Fibroblast of lung (primary cell): Measurements from ENCODE around the gene UBN1.
"Not testable (repeated sequence)": the region's sequence is repeated elsewhere in the genome, so short reads cannot be mapped to it uniquely, and the experiment has no call there.

Source experiments
- CTCF ChIP-seq, 2 donors: IDR thresholded peaks in 1 of 2; conservative IDR thresholded peaks in 1 of 2; 1 replicate in 1 of 2; 2 replicates in 1 of 2; pipeline ENCODE4 v1.5.1; 2011 to 2012; ENCODE audit warnings: low read length in 2 of 2, control low read depth in 1 of 2, inconsistent platforms in 1 of 2, low read depth in 1 of 2, mild to moderate bottlenecking in 1 of 2
- EZH2 ChIP-seq: IDR thresholded peaks from 2 replicates; pipeline ENCODE4 v1.5.1; 2012; ENCODE audit warnings: low read length, control low read depth, mild to moderate bottlenecking; ENCODE audit errors: missing control alignments

DNA sequence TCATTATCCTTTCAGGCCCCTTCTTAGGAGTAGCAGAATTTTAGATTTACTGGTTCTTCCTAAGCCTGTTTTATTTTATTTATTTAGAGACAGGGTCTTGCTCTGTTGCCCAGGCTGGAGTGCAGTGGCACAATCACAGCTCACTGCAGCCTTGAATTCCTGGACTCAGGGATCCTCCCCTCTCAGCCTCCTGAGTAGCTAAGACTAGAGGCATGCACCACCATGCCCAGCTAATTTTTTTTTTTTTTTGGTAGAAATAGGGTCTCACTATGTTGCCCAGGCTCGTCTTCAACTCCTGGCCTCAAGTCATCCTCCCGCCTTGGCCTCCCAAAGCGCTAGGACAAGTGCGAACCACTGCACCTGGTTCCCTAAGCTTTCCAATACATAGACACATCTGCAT is 82.3 kb downstream of the UBN1 start:
- not testable (repeated sequence) for TF ChIP-seq EZH2; CTCF (conservative IDR thresholded peaks at IDR 0.05 in 1 of 2, IDR thresholded peaks at IDR 0.05 in 1 of 2; ENCODE audit: low read depth in 1 of 2, low read length in 2 of 2)
